Stimulated activated CD8-positive, alpha-beta memory T cell treated with anti-CD3 and anti-CD28 coated beads, Interleukin-12 subunit alpha, Interleukin-12 subunit beta, amount 100 ng/mL, for 24 hours (primary cell): Measurements from ENCODE around the gene NHS.
"Not testable (repeated sequence)": the region's sequence is repeated elsewhere in the genome, so short reads cannot be mapped to it uniquely, and the experiment has no call there.

Experiments
- DNase-seq: peaks from one replicate; pipeline ENCODE4 v3.0.0-alpha.2; 2020; ENCODE audit errors: extremely low read depth

The NHS gene

GRCh38 chrX:17405225-17405969 lies 30.4 kb downstream of the NHS start:
- no peak for DNase-seq

- no peak for DNase-seq
Observed at GRCh38 chrX:17409566-17410290, 34.7 kb downstream of the NHS start.

- DNase-seq = no peak
Observed at GRCh38 chrX:17410651-17411050, 35.7 kb downstream of the NHS start.

GRCh38 chrX:17411205-17411604 lies 36.2 kb downstream of the NHS start:
- DNase-seq = no peak

GRCh38 chrX:17412692-17413091 lies 37.7 kb downstream of the NHS start:
- no peak for DNase-seq

GRCh38 chrX:17413228-17413627 lies 38.2 kb downstream of the NHS start:
- no peak for DNase-seq

GRCh38 chrX:17414027-17414658 lies 39.1 kb downstream of the NHS start:
- no peak for DNase-seq

- DNase-seq = no peak
Observed at GRCh38 chrX:17414839-17415238, 39.8 kb downstream of the NHS start.

- no peak for DNase-seq
Observed at GRCh38 chrX:17415242-17415810, 40.3 kb downstream of the NHS start.

- no peak for DNase-seq
Observed at GRCh38 chrX:17417372-17417771, 42.4 kb downstream of the NHS start.

- no peak for DNase-seq
Observed at GRCh38 chrX:17425136-17425535, 50.1 kb downstream of the NHS start.

GRCh38 chrX:17425551-17425950 lies 50.6 kb downstream of the NHS start:
- DNase-seq = no peak

GRCh38 chrX:17431171-17431570 lies 56.2 kb downstream of the NHS start:
- DNase-seq = no peak

GRCh38 chrX:17432158-17432557 lies 57.2 kb downstream of the NHS start:
- DNase-seq = no peak

- DNase-seq = no peak
Observed at GRCh38 chrX:17433965-17434364, 59.0 kb downstream of the NHS start.

GRCh38 chrX:17435476-17435875 lies 60.5 kb downstream of the NHS start:
- no peak for DNase-seq

- DNase-seq = no peak
Observed at GRCh38 chrX:17438221-17438620, 63.2 kb downstream of the NHS start.

- DNase-seq = no peak
Observed at GRCh38 chrX:17440258-17440657, 65.3 kb downstream of the NHS start.

- DNase-seq = no peak
Observed at GRCh38 chrX:17440836-17441235, 65.8 kb downstream of the NHS start.

- no peak for DNase-seq
Observed at GRCh38 chrX:17441965-17442364, 67.0 kb downstream of the NHS start.

- DNase-seq = no peak
Observed at GRCh38 chrX:17442898-17443297, 67.9 kb downstream of the NHS start.

GRCh38 chrX:17443556-17443955 lies 68.6 kb downstream of the NHS start:
- DNase-seq = no peak

GRCh38 chrX:17446269-17446668 lies 71.3 kb downstream of the NHS start:
- DNase-seq = not testable (repeated sequence)
